ENCODE results near the gene TTC39B.

TTC39B gene

DNA sequence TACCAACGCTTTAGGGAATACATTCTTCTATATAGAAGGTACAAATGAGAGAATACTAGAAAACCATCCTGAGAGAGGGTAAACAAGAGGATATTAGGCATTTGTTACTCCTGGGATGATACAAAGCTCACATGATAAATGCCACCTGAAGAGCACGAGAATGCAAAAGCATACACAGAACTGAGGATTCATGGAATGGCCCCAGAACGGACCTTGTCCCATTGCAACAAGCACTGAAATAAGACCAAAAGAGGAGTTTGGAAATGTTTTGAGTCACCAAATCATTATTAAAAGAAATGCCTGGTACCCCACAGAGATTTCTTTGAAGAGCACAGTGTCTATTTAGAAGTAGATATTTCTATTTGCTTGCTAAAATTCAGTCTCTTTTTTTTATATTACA, 173.5 kb downstream of the TTC39B start:
- no peak for DNase-seq (ENCODE audit: low read depth in 3 of 3)

- no peak for DNase-seq (ENCODE audit: low read depth in 3 of 3)
These were observed 174.9 kb downstream of the TTC39B start for GRCh38 chr9:15132091-15132490.

DNA sequence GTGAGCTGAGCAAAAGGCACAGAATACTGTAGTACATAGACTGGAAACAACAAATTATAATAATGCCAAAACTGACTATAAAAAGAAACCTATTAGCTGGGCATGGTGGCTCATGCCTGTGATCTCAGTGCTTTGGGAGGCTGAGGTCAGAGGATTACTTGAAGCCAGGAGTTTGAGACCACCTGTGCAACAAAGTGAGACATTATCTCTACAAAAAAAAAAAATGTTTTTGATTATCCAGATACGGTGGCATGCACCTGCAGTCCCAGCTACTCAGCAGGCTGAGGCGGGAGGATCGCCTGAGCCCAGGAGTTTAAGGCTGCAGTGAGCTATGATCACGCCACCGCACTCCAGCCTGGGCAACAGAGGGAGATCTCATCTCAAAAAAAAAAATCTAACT, 175.9 kb downstream of the TTC39B start:
- no peak for DNase-seq (ENCODE audit: low read depth in 3 of 3)

DNA sequence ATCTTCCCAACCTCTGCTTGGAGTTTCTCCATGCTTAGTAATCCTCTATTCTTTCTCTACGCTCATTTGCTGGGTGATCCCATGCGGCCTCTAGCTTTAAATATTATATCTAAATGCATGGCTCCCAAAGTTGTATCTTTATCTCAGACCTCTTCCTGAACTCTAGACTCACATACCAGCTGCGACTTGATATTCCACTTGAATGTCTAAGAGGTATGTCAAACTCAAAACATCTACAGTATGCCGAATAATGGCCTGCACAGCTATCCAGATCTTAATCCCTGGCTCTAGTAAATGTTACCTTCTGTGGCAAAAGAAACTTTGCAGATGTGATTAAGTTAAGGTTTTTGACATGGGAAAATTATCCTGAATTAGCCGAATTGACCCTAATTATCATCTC, 179.2 kb downstream of the TTC39B start:
- no peak for DNase-seq (ENCODE audit: low read depth in 3 of 3)

- DNase-seq (ENCODE audit: low read depth in 3 of 3): no peak
These were observed 185.4 kb downstream of the TTC39B start for GRCh38 chr9:15121630-15122029.

DNA sequence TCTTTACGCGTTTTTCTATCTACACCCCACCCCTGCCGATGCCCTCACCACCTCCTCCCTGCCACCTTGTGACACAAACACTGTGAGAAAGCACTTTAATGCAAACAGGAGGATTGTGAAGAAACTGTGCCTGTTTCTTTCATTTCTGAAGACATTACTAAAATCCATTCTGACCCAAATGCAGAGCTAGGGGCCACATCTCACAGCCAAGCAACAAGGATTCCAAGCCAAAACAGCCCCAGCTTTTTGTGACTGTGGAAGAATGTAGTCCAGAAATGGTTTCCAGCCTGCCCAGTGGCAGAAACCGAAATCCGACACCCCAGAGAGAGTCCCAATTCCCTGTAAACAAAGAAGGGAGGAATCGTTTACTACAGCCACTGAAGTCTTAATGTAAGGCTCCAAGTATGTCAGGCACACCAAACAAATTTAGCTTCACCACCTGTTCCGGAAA, 190.9 kb downstream of the TTC39B start:
- no peak for DNase-seq (ENCODE audit: low read depth in 3 of 3)

DNA sequence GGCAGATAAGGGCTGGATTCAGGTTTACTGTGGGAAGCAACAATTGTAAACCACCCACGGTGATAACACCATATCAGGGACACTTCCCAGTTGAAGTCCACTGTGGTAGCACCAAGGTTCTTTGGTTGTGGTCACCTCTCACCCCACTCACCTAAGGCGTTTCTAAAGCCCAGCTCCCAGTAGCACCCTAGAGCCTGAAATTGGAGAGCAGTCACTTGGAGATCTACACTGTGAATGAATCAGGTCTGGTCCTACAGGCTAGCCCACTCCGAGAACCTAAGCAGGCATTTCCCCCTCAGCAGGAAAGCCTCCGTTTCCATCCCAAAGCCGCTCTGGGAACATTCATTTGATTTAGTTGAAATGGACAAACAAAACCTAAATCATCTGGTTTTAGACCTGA, 191.3 kb downstream of the TTC39B start:
- DNase-seq (ENCODE audit: low read depth in 3 of 3): no peak

GRCh38 chr9:15115041-15115440, 192.0 kb downstream of the TTC39B start:
- DNase-seq (ENCODE audit: low read depth in 3 of 3): no peak

Data from stimulated activated CD4-positive, alpha-beta T cell treated with anti-CD3 and anti-CD28 coated beads, TNF-alpha, amount 100 ng/mL, for 4 hours (primary cell).